Activated gamma-delta T cell treated with Interleukin-2 at 50 U/mL for 16 hours (primary cell): ENCODE data around the gene EDRF1.
"Not testable (repeated sequence)": the region's sequence is repeated elsewhere in the genome, so short reads cannot be mapped to it uniquely, and the experiment has no call there.

Experiments
- DNase-seq: peaks from one replicate; pipeline ENCODE4 v3.0.0-alpha.2; 2020

EDRF1 gene, protein sequence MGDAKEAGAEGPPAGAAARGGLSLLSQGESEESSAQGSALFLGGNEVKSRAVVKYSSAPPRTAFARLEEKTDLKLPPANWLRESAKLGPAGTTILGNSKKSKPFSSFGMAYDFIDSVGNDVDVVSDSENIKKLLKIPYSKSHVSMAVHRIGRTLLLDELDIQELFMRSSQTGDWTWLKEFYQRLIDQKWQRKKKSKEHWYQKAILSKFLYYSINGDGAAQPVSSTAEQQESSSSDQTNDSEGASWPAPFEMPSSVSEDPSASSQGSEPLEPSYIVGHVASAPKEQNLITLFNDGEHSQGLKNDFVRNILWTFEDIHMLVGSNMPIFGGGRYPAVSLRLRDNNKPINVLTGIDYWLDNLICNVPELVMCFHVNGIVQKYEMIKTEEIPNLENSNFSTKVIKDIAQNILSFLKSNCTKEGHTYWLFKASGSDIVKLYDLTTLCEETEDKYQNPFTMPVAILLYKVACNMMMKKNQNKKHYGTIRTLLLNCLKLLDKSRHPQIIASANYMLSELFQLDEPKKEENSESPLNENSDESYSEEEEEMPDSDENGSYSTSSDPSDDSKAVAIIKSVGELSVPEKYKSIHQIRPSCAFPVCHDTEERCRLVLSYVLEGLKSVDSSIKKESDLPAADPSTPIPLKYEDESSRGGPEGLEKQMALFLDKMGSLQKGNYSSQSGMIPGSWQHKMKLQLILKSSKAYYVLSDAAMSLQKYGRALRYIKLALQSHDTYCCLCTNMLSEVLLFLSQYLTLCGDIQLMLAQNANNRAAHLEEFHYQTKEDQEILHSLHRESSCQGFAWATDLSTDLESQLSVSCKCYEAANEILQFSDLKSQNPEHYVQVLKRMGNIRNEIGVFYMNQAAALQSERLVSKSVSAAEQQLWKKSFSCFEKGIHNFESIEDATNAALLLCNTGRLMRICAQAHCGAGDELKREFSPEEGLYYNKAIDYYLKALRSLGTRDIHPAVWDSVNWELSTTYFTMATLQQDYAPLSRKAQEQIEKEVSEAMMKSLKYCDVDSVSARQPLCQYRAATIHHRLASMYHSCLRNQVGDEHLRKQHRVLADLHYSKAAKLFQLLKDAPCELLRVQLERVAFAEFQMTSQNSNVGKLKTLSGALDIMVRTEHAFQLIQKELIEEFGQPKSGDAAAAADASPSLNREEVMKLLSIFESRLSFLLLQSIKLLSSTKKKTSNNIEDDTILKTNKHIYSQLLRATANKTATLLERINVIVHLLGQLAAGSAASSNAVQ

DNA sequence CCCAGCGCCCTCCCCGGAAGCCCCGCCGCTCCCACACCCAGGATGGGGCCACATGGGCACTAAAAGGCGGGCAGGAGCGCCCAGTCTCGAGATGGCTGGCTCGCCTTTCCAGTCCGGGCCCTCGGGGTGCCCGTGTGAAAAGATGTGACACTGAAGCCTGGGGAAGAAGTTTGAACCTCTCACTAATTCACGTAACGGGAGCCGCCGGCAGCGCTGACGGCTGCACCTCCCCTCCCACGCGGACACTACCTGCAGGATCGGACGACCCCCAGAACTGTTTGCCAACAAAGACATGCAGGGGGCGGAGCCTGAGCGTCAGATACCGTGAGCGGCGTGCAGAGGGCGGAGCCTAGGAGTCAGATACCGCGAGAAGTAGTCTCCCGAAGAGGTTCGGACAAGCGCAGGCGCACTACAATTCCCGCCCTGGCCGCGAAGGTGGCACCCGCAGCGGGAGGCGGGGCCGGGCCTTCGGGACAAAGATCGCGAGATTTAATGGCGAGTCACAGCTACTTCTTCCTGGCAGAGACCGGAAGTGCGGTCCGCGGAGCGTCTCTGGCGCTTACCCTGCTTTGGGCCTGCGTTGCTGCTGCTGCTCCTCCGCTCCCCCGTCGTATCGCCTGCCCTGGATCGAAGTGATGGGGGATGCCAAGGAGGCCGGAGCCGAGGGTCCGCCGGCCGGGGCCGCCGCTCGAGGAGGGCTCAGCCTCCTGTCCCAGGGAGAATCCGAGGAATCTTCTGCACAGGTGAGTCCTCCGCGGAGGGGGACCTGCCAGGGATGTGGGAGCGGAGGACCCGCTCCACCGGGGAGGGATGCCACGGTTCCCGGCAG, at the start of gene EDRF1:
TSS of gene EDRF1 (plus strand) at position 537 of the 829 bp plus-strand sequence. CDS start at position 636, 99 bp downstream.
- peak; percentile 99 for DNase-seq

DNA sequence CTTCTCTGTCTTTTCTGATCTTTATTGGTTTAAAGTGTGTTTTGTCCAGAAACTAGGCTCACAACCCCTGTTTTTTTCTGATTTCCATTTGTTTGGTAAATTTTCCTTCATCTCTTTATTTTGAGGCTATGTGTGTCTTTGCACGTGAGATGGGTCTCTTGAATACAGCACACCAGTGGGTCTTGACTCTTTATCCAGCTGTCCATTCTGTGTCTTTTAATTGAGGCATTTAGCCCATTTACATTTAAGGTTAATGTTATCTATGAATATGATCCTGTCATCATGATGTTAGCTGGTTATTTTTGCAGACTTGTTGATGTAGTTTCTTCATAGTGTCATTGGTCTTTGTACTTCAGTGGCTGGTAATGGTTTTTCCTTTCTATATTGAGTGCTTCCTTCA, 46.6 kb upstream of the EDRF1 start:
- DNase-seq = no peak

DNA sequence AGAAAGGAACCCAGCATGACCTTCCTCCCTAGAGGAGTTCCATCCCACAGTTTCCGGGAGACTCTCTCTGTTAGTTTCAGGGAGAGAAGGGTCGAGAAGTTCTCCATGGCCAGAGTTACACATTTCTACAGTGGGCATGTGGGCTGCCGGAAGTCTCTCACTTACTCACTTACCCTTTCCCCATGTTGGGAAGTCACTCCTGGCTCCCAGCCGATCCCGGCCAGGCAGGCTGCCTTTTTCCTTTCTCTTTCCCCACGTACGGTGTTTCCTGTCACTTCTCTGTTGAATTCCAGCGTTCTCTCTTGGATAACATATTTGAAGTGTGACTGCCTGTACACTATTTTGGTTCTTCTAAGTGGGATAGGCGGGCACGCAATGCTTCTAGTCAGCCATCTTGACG, 40.1 kb upstream of the EDRF1 start:
- no peak for DNase-seq

DNA sequence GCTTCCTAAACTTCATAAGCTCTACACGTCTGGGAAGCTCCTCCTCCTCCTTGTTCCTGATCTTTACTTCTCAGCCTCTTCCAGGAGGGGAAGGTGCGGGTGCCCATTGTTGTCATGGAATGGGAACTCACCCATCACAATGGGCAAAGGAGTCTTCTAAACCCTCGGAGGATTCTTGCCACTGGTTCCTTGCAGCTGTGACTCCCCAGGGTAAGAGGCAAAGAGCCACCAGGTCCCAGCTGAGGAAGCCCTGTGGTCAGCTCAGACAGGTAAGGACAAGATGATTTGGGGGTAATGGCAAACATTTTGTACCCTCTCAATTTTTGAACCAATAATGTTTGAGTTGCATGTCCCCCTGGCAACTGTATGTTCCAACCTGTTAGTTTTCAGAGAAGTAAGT, 36.4 kb upstream of the EDRF1 start, which contains the start of gene TEX36:
TSS of gene TEX36 (minus strand) at position 101 of the 400 bp plus-strand sequence. CDS start 174 bp downstream, outside the sequence.
- no peak for DNase-seq

DNA sequence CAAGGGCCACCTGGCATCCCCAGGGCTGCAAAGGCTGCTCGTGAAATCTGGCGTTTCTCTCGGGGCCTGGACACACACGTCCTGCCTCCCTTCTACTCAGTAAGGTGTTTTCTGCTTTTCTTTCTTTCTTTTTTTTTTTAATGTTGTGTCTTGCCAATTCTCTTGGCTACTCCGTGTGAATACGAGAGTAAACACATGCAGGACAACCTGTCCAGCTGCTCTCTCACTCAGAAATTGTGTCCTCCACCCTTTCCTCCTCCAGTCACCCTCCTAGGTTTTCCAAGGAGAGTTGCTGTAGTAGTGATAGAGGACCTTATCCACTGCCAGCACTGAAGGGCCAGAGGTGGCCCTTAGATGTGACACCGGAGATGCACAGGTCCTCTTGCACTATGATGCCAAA, 35.7 kb upstream of the EDRF1 start:
- DNase-seq = no peak

DNA sequence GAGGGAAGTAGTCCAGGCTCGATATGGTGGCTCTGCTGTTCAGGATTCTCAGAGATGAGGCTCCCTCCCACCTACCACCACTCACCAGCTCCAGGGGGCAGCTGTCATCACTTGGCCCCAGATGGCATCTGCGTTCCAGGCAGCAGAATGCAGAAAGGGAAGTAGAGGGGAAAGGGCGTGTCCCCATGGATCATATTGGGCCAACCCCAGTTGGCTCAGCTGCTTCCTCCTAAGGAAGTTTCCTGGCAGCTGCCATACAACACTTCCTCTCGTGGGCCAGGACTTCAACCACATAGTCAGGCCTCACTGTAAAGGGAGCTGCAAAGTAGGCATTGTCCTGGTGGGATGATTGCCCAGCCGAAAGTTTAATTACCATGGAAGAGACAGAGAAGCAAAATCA, 34.9 kb upstream of the EDRF1 start:
- no peak for DNase-seq

DNA sequence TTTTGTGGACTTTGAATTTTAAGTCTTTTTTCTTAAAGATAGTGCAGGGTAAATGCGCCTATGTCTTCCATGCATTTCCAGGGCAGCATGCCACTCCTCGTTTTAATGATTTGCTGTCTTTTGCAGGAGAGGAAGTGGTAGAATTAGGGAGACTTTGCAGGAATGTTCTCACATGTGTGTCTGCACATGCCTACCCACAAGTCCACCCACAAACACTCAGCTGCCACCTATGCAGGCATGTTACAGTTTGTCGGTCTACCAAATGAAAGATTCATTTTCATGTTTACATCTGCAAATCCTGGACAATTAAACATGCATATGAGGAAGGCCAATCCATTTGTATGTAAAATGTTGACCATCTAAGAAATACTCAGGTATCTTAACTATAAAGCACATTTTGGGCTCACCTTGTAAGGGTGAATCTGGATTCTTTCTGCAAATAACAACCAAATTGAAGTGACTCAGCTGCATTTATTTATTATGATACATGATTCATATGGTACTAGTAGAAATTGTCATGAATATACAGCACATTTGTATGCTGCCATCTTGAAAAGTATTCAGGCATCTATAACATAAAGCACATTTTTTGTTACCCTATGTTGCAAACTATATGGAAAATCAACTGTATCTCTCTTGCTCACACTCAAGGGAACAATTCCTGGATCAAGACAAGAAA, 31.9 kb upstream of the EDRF1 start:
- DNase-seq = no peak

DNA sequence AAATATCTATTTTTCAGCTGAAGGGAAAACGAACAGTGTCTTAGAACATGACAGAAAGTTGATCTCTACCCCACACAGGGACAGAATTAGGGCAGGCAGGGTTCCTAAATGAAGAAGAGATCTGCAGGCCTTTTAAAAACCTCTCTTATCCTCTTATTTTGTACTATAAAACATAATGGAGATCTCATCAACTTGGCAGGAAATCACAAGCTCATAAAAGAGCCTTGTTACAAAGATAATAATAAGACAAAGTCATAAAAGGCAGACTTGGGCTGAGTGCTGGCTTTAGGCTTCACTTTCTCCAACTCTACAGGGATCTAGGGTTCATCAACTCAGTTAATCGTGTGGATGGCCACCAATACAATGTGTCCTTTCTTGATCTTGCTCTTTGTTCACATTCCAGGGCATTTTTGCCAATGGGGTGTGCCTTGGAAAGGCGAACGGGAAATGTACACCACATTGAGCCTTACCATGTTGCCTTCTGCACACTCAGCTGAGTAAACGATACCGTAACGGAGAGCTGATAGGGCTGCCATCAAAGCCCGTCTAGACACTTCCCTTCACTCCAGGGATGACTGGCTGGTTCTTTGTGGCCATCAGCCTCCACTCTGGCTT, 29.4 kb upstream of the EDRF1 start:
- DNase-seq = no peak

DNA sequence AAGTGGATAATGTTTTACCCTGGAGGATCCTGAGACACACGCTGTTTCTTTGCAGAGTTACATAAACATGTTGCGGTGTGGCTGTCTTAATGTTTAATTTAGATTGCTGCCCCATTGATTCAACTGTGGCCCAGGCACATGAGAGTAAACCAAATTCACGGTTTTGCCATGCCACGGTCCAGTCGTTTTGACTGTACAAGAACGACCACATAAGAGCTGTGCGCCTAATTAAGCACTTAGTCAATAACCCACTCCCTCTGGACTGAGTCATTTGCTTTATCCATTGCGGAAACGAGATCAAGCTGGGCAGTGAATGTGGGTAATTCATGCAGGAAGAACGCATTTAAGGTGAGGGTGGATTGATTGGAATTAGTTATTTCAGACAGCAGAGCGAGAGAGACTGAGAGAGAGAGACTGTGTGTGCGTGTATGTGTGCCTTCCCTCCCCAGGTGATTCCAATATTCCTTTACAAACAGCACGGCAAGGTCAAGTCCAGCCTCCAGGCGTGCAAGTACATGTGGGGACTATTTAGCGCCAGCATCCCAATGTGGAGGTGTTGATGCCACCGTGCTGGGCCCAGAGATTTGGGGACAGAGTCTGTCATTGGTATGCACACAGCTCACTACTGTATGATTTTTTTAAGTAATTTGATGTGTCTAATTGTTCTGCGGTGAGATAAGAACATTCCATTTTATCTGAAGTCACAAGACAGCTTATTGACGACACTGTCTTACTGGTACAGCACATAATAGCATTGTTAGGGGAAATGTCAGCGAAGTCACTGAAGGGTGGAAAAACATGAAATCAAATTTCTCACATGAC, 28.1 kb upstream of the EDRF1 start:
- no peak for DNase-seq

DNA sequence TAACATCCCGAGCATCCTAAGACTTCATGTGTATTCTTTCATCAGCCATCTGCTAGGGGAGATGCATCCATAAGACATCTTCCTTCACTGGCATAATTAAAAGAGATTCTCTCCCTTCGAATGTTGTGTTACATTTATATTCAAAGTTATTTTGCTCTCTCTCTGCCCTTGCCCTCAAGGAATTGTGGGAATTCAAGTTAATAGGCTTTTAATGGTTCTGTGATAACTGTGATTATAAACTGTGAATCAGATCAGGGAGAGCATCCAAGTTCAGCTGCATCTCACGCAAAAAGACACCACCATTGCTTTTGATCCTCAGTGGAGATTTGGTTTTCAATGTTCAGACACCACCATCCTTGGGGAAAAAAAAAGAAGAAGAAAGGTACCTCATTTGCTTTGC, 27.3 kb upstream of the EDRF1 start:
- no peak for DNase-seq

DNA sequence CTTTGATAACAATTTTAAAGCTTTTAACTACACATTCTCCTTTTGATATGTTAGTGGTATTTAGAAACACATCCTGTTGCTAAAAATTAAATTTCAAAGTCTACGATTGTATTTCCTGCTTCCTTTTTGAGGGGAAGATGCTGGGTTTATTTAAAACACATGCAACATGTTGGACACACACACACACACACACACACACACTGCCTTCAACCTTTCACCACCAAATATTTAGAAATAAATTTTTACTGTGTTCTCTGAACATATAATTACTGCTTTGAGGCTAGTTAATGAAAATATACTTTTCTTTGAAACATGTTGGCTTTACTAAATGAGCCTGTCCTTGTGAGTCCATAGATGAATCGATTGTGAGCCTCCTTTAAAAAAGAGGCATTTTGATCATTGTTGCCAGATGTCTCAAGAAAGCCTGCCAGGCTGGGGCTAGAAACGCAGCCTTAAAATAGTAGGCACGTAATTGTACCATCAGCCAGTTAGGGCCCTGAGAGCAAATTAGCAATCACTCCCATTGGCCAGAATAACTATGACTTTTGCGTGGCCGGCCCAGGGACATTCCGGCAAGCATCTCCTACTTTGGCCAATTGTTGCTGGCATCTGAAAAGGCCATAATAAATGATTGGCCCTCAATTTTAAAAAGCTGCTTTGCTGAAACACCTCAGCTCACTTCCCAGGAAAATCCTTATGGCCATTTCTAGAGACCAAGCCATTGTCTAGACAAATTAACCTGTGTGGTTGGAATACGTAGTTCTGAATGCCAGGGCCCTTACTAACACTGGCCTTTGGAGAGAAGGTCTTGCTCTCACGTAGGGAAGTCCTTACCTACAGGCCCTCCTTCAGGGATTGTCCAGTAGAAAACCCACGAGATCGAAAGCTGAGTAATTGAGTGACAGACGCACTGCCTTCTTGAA, 26.6 kb upstream of the EDRF1 start:
- no peak for DNase-seq

DNA sequence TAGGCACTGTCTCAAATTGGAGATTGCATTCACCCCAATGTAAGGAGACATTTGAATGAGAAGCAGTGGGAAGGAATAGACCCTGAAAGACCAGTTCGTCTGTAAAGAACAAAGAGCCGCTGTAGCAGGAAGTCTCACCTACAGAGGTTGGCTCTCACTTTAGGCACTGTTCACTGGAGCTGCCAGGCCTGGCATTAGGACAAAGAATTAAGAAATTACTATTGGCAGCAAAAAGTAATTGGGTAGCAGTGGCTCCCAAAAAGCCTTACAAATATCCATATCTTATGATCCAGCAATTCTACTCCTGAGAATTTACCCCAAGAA, 26.0 kb upstream of the EDRF1 start:
- no peak for DNase-seq

DNA sequence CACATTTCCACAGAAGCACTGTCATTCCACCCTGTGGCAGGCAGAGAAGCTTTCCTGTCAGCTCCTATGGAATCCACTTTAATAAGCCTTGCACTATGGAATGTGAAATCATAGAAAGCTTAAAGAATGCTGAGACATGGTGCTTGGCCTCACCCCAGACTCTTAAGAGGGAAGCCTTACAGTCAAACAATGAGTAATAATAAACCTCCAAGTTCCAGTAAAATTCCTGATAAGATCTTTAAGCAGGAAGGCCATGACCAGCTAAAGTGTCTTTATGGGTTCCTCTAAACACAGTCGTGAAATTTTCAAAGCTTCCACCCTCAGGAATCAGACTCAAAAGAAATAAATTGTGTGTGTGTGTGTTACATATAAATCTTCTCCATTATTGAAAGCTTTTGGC, 24.6 kb upstream of the EDRF1 start:
- DNase-seq = no peak

DNA sequence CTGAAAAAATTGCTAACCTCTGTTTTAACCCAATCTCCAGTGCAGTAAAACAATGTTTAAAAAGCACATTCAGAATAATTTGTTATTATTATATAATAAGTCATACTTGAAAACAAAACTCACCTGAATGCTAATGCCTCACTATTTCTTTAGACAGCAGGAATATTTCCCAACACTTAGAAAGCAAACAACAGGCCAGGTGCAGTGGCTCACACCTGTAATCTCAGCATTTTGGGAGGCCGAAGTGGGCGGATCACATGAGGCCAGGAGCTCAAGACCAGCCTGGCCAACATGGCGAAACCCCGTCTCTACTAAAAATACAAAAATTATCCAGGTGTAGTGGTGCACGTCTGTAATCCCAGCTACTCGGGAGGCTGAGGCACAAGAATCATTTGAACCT, 22.6 kb upstream of the EDRF1 start:
- not testable (repeated sequence) for DNase-seq

DNA sequence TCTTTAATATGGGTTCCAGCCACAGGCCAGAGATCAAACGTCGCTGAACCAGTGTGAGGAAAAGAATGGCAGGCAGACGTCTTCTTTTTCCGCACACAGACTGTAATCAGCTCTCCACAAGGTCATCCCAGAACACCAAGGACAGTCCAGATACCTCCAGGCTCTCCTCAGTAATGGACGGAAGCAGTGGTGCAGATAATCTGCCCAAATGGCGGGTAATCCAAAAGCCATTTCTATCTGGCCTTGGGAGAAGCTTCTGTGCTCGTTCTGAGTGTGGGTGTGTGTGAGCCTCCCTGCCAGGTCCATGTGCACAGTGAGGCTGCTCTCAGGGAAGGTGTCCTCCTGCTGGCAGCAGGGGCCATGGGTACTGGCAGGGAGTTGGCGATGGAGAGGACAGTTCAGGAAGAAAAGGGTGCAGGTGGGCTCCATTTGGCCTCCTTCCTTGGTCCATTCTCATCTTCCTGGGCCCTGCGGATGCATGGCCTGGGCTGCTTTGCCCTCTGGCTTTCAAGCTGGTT, 21.0 kb upstream of the EDRF1 start:
- no peak for DNase-seq

DNA sequence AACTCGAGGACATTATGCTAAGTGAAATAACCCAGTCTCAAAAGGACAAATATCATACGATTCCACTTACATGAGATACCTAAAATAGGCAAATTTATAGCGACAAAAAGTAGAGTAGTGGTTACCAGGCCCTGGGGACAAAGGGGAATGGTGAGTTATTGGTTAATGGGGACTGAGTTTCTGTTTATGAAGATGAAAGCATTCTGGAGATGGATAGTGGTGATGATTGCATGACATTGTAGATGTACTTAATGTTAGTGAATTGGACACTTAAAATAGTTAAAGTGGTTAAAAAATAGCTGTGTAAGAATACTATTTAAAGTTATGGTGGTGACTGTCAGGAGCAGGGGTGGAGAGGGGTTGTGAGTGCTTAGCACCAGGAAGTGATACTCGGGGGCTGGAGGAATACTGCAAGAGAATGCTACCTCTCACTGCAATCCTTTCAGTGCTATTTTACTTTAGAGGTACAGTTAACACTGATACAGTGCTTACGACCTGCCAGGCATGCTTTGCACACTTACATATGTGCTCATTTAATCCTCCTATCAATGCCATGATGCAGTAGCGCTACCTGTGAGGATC, 19.9 kb upstream of the EDRF1 start:
- DNase-seq = no peak

DNA sequence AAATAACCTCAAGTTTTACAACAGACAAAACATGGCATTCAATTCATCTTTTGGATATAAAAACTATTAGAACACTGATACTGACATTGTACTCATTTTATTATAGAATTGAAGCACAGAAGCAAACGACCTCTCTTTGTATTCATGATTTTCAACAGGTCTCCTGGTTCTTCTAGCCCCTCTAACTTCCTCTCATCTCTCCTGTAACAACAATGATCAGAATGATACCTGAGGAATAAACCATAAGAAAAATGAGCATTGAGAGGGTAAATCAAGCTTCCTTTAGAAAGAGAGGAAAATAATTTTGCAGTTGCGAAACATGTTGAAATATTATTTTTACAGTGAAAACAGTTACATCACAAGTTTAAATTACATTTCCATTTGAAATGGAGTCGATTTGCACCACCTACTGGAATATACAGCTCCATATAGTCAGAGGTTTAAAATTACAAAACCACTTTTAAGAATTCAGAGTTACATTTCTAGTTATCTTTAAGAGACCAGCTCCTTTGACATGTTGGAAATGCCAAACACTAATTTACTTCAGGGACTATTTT, 19.1 kb upstream of the EDRF1 start:
- DNase-seq = no peak
